Measurements from ENCODE around the gene ANKS1B.

ANKS1B gene

DNA sequence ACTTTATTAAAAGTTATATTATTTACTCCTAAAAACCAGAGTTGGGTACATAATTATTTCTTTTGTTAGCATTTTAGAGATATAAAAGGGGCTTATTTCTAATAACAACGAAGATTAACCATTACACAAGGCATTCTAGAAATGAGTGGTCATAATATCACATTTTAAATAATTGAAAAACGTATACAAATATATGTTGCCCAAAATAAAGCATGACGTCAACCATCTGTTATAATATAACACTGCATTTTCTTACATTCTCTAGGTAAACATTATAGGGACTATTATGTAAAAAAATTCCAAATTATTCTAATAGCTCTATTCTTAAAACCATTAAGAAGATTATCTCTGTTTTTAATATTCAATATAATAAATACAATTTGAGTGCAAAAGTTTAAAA is 792.2 kb downstream of the ANKS1B start:
- TF ChIP-seq, protein P1, sequence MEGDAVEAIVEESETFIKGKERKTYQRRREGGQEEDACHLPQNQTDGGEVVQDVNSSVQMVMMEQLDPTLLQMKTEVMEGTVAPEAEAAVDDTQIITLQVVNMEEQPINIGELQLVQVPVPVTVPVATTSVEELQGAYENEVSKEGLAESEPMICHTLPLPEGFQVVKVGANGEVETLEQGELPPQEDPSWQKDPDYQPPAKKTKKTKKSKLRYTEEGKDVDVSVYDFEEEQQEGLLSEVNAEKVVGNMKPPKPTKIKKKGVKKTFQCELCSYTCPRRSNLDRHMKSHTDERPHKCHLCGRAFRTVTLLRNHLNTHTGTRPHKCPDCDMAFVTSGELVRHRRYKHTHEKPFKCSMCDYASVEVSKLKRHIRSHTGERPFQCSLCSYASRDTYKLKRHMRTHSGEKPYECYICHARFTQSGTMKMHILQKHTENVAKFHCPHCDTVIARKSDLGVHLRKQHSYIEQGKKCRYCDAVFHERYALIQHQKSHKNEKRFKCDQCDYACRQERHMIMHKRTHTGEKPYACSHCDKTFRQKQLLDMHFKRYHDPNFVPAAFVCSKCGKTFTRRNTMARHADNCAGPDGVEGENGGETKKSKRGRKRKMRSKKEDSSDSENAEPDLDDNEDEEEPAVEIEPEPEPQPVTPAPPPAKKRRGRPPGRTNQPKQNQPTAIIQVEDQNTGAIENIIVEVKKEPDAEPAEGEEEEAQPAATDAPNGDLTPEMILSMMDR (IDR thresholded peaks at IDR 0.05; ENCODE audit: low read depth, low read length), result no peak
- H3K9me3 ChIP-seq (ENCODE audit: severe bottlenecking), result no peaks in the 10 kb centered on the region
- H3K36me3 ChIP-seq, result no peaks in the 10 kb centered on the region
- H3K27ac ChIP-seq, result no peak overlapping the region
- no peak overlapping the region for H3K4me3 ChIP-seq (ENCODE audit: low read depth, low read length)
- no peak for DNase-seq
- no peaks in the 10 kb centered on the region for H3K27me3 ChIP-seq (ENCODE audit: insufficient read depth, low read depth, severe bottlenecking)

DNA sequence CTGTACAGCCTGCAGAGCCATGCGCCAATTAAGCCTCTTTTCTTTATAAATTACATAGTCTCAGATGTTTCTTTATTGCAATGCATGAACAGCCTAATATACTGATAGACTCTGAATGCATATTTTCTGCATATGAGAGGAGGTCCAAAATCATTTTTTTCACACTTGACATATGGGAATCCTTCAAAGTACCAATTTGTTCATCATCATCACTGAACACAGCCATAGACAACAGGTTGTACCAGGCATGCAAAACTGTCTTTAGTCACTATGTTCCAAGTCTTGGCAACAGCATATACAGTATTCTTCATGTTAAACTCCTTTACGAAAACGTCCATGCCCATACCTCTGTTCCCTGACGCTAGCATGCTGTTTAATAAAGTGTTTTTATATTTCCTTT is 807.9 kb downstream of the ANKS1B start:
- TF ChIP-seq, protein P1 (IDR thresholded peaks at IDR 0.05; ENCODE audit: low read depth, low read length), result no peak
- Histone ChIP-seq H3K4me3 (ENCODE audit: low read depth, low read length) (no peak overlapping the region), H3K36me3 (no peaks in the 10 kb centered on the region), H3K9me3 (ENCODE audit: severe bottlenecking) (no peaks in the 10 kb centered on the region), H3K27me3 (ENCODE audit: insufficient read depth, low read depth, severe bottlenecking) (no peaks in the 10 kb centered on the region), H3K27ac (no peak overlapping the region)
- no peak for DNase-seq

DNA sequence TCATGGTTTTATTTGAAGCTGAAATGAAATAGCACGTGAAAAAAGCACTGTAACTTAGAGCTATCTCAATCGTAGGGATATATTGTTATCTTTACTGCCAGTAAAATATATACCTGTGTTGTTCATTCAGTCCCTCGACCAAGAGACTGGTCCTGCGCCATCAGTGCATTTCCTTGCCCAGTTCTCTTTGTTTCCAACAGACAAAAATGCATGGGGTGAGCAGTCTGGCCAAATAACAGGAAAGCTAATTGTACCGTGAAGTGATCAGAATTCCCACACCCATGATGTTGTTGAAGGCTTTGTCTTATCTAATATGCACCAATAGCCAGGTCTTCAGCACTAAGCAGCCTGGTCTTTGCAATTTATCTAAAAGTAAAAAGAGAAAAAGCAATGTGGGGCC is 814.3 kb downstream of the ANKS1B start:
- Histone ChIP-seq H3K27me3 (ENCODE audit: insufficient read depth, low read depth, severe bottlenecking) (no peaks in the 10 kb centered on the region), H3K4me3 (ENCODE audit: low read depth, low read length) (no peak overlapping the region), H3K36me3 (no peaks in the 10 kb centered on the region), H3K27ac (no peak overlapping the region), H3K9me3 (ENCODE audit: severe bottlenecking) (no peaks in the 10 kb centered on the region)
- TF ChIP-seq, protein P1 (IDR thresholded peaks at IDR 0.05; ENCODE audit: low read depth, low read length), result no peak
- DNase-seq, result no peak

DNA sequence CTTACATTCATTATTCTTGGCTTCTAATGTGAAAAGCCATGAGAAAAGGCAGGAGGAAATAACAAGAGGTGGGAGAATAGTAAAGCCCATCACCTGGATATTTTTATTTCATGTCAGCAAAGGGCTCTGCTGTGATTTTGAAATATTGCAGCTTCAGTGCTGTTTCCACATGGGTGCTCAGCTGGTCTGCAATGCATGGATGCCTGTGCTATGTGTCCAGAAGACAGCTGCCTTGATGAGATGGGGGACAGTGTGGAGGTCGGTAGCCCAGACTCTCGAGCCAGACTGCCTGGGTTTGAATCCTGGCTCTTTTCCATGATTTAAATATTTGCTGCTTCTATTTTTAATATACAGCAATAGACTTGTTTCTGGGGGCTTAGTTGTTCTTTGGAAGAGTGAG is 814.7 kb downstream of the ANKS1B start:
- Histone ChIP-seq H3K36me3 (no peaks in the 10 kb centered on the region), H3K9me3 (ENCODE audit: severe bottlenecking) (no peaks in the 10 kb centered on the region), H3K4me3 (ENCODE audit: low read depth, low read length) (no peak overlapping the region), H3K27ac (no peak overlapping the region), H3K27me3 (ENCODE audit: insufficient read depth, low read depth, severe bottlenecking) (no peaks in the 10 kb centered on the region)
- TF ChIP-seq, protein P1 (IDR thresholded peaks at IDR 0.05; ENCODE audit: low read depth, low read length), result no peak
- no peak for DNase-seq

DNA sequence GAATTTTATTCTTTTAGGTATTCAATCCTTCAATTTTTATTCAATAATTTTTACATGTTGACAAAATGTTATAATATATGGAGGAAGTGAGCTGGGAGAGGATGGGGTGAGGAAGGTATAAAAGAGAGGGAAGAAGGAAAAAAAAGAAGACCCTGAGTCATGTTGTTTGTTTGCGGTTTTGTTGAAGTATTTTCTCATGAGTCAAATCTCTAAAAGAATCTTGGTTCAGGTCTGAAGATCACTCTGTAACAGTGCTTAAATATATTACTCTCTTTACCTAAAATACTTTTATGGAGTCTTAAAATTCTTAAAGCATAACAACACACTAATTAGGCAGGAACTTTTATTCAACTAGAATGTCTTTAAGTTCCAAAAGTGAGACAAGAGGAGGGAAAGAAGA is 826.8 kb downstream of the ANKS1B start:
- DNase-seq, result no peak
- Histone ChIP-seq H3K4me3 (ENCODE audit: low read depth, low read length) (no peak overlapping the region), H3K27me3 (ENCODE audit: insufficient read depth, low read depth, severe bottlenecking) (no peaks in the 10 kb centered on the region), H3K9me3 (ENCODE audit: severe bottlenecking) (no peaks in the 10 kb centered on the region), H3K36me3 (no peaks in the 10 kb centered on the region), H3K27ac (no peak overlapping the region)
- TF ChIP-seq, protein P1 (IDR thresholded peaks at IDR 0.05; ENCODE audit: low read depth, low read length), result no peak

DNA sequence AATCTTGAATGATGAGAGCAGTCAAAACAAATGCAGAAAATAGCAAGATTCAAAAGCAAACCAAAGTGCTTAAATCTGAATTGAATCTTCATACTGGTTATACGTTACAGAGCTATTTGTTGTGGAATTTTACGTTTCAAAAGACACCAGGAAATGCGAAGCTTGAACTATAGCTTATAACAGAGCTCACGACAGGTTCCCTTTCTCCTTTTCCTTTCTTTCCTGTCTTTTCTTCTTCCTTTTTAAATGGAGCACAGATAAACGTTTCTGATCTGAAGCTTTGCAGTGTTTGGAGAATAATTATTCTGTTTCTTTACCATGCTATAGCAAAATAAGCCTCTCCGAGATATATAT is 829.8 kb downstream of the ANKS1B start:
- Histone ChIP-seq H3K4me3 (ENCODE audit: low read depth, low read length) (no peak overlapping the region), H3K27ac (no peak overlapping the region), H3K9me3 (ENCODE audit: severe bottlenecking) (no peaks in the 10 kb centered on the region), H3K36me3 (no peaks in the 10 kb centered on the region), H3K27me3 (ENCODE audit: insufficient read depth, low read depth, severe bottlenecking) (no peaks in the 10 kb centered on the region)
- TF ChIP-seq, protein P1 (IDR thresholded peaks at IDR 0.05; ENCODE audit: low read depth, low read length), result no peak
- DNase-seq, result no peak
